Loucy (cell line): Measurements from ENCODE around the gene SERINC2.

Experiments
- H2AFZ ChIP-seq: fragments of 200-600 bp; sonication (generic); 2 replicates; pipeline ENCODE4 v1.6.0; 2016; ENCODE audit warnings: antibody characterized with exemption, mild to moderate bottlenecking, low read length, moderate library complexity
- H3F3A ChIP-seq: fragments of 200-600 bp; 2 replicates; pipeline ENCODE4 v1.6.0; 2016; ENCODE audit warnings: antibody characterized with exemption, low read depth, mild to moderate bottlenecking
- H3K27me3 ChIP-seq: fragments of 200-600 bp; sonication (generic); 2 replicates; pipeline ENCODE4 v1.6.1; 2014; ENCODE audit warnings: low read length, mild to moderate bottlenecking; ENCODE audit not compliant: insufficient read depth, poor library complexity, severe bottlenecking
- H3K36me3 ChIP-seq: fragments of 200-600 bp; sonication (generic); 2 replicates; pipeline ENCODE4 v1.6.1; 2016; ENCODE audit warnings: low read length; ENCODE audit not compliant: insufficient read depth
- H3K4me1 ChIP-seq: fragments of 200-600 bp; sonication (generic); 2 replicates; pipeline ENCODE4 v1.5.1; 2014; ENCODE audit warnings: low read length, mild to moderate bottlenecking; ENCODE audit not compliant: insufficient read depth, poor library complexity, severe bottlenecking
- H3K4me2 ChIP-seq: fragments of 200-600 bp; sonication (generic); 2 replicates; pipeline ENCODE4 v1.6.0; 2014; ENCODE audit warnings: antibody characterized with exemption, low read length, low read depth, mild to moderate bottlenecking; ENCODE audit not compliant: poor library complexity, severe bottlenecking
- H3K4me3 ChIP-seq: fragments of 200-600 bp; sonication (generic); 2 replicates; pipeline ENCODE4 v1.5.1; 2014; ENCODE audit warnings: low read length, mild to moderate bottlenecking, mixed read lengths; ENCODE audit not compliant: poor library complexity, severe bottlenecking
- H3K79me2 ChIP-seq: fragments of 200-600 bp; sonication (generic); 2 replicates; pipeline ENCODE4 v1.6.1; 2014; ENCODE audit warnings: low read length; ENCODE audit not compliant: insufficient read depth
- H3K9ac ChIP-seq: fragments of 200-600 bp; sonication (generic); 2 replicates; pipeline ENCODE4 v1.6.0; 2014; ENCODE audit warnings: mild to moderate bottlenecking, low read depth, low read length, moderate library complexity; ENCODE audit not compliant: poor library complexity, severe bottlenecking
- H3K9me2 ChIP-seq: fragments of 200-600 bp; sonication (generic); replicated peaks from 2 replicates; pipeline ENCODE4 v1.6.1; 2016; ENCODE audit warnings: low read depth, low read length, mixed read lengths
- H3K9me3 ChIP-seq: fragments of 200-600 bp; sonication (generic); 2 replicates; pipeline ENCODE4 v1.6.1; 2014; ENCODE audit warnings: mild to moderate bottlenecking, antibody characterized with exemption, low read length, low read depth; ENCODE audit not compliant: insufficient read depth
- H4K20me1 ChIP-seq: fragments of 200-600 bp; sonication (generic); 2 replicates; pipeline ENCODE4 v1.6.0; 2014; ENCODE audit warnings: antibody characterized with exemption, low read length, mild to moderate bottlenecking; ENCODE audit not compliant: insufficient read depth, poor library complexity, severe bottlenecking
- EZH2phosphoT487 ChIP-seq: fragments of 200-600 bp; IDR thresholded peaks from 2 replicates; pipeline ENCODE4 v1.6.1; 2018; ENCODE audit warnings: antibody characterized with exemption, mild to moderate bottlenecking, moderate library complexity, borderline replicate concordance
- TF ChIP-seq, protein P1 (sequence below): fragments of 200-600 bp; sonication (generic); conservative IDR thresholded peaks from 2 replicates; pipeline ENCODE4 v1.5.1; 2014; ENCODE audit warnings: mild to moderate bottlenecking, antibody characterized with exemption, low read length

Gene SERINC2

DNA sequence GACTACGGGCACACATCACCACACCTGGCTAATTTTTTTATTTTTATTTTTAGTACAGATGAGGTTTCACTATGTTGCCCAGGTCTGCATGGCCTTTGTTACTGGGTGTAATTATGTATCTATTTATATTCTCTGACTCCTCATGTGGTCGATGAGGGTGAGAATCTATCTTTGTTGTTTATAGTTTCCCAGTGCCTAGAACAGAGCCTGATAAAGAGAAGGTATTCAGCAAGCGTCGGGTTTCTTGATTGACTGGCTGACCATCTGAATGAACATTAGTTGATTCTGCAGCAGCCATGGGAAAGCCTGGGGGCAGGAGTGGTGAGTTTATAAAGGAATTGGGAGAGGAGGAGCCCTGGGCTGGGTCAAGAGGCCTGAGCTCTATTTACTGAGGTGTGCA, 28.5 kb downstream of the SERINC2 start:
- Histone ChIP-seq H3K79me2 (no peaks in the 10 kb centered on the region), H3K4me1 (no peaks in the 10 kb centered on the region), H3K36me3 (no peaks in the 10 kb centered on the region), H3K9ac (no peak overlapping the region), H4K20me1 (no peaks in the 10 kb centered on the region), H3F3A (no peaks in the 10 kb centered on the region), H3K9me3 (no peaks in the 10 kb centered on the region), H3K4me3 (no peak overlapping the region), H3K4me2 (no peak overlapping the region), H3K27me3 (no peaks in the 10 kb centered on the region), H2AFZ (no peak overlapping the region), H3K9me2 (no peaks in the 10 kb centered on the region)
- TF ChIP-seq, protein P1, sequence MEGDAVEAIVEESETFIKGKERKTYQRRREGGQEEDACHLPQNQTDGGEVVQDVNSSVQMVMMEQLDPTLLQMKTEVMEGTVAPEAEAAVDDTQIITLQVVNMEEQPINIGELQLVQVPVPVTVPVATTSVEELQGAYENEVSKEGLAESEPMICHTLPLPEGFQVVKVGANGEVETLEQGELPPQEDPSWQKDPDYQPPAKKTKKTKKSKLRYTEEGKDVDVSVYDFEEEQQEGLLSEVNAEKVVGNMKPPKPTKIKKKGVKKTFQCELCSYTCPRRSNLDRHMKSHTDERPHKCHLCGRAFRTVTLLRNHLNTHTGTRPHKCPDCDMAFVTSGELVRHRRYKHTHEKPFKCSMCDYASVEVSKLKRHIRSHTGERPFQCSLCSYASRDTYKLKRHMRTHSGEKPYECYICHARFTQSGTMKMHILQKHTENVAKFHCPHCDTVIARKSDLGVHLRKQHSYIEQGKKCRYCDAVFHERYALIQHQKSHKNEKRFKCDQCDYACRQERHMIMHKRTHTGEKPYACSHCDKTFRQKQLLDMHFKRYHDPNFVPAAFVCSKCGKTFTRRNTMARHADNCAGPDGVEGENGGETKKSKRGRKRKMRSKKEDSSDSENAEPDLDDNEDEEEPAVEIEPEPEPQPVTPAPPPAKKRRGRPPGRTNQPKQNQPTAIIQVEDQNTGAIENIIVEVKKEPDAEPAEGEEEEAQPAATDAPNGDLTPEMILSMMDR = no peak
- no peak for TF ChIP-seq EZH2phosphoT487

DNA sequence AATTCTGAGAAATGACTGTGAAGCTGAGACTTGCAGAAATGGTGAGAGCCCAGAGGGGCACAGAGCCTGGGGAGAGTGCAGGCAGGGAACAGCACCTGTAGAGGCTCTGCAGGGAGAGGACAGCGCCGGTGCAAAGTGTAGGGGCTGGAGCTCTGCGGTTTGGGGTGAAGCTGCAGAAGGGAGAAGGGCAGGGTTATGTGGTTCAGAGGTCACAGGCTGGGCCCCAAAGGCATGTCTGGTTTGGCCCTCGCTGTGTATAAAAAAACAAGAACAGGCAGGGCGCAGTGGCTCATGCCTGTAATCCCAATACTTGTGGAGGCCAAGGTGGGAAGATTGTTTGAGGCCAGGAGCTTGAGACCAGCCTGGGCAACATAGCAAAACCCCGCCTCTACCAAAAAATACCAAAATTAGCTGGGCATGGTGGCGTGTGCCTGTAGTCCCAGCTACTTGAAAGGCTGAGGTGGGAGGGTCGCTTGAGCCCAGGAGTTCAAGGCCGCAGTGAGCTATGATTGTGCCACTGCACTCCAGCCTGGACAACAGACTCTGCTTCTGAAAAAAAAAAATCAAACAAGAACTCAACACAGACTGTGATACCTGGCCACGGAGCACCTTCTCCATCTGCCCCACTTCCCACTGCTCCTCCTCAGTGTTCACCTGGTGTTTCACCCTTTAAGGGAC, 29.1 kb downstream of the SERINC2 start:
- Histone ChIP-seq H3K27me3 (no peaks in the 10 kb centered on the region), H3K9ac (no peak overlapping the region), H3K9me2 (no peaks in the 10 kb centered on the region), H3K36me3 (no peaks in the 10 kb centered on the region), H3F3A (no peaks in the 10 kb centered on the region), H3K4me2 (no peak overlapping the region), H3K9me3 (no peaks in the 10 kb centered on the region), H3K79me2 (no peaks in the 10 kb centered on the region), H3K4me1 (no peaks in the 10 kb centered on the region), H2AFZ (no peak overlapping the region), H3K4me3 (no peak overlapping the region), H4K20me1 (no peaks in the 10 kb centered on the region)
- no peak for TF ChIP-seq EZH2phosphoT487
- TF ChIP-seq, protein P1 = no peak

DNA sequence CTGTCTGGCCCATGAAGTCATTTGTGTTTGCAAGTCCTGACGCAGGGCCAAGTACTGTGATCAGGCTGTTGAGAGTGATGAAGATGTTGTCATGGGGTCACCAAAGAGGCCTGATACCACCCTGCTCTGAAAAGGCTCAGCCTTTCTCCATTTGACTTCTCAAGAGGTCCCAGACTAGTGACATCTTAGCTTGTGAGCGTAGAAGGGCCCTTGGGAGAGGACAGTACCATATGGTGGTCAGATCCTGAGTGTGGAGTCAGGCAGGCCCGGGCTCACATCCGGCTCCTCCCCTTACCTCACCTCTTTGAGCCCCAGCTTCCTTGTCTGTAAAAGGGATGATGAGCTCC, 29.6 kb downstream of the SERINC2 start:
- no peak overlapping the region for H3K9ac ChIP-seq
- no peaks in the 10 kb centered on the region for H3K9me2 ChIP-seq
- H3K9me3 ChIP-seq = no peaks in the 10 kb centered on the region
- TF ChIP-seq, protein P1 = no peak
- TF ChIP-seq EZH2phosphoT487 = no peak
- no peak overlapping the region for H3K4me3 ChIP-seq
- H3K36me3 ChIP-seq = no peaks in the 10 kb centered on the region
- no peak overlapping the region for H3K4me2 ChIP-seq
- H3K27me3 ChIP-seq = no peaks in the 10 kb centered on the region
- H2AFZ ChIP-seq = no peak overlapping the region
- no peaks in the 10 kb centered on the region for H3K79me2 ChIP-seq
- H3K4me1 ChIP-seq = no peaks in the 10 kb centered on the region
- H4K20me1 ChIP-seq = no peaks in the 10 kb centered on the region
- no peaks in the 10 kb centered on the region for H3F3A ChIP-seq
